Measurements from ENCODE around the gene DACH1. TPM values are rescaled to one million over a fixed set of nuclear protein-coding genes. Genes with fewer than 3 reads are reported as not detected.

DACH1 gene
- total and polyA plus RNA-seq, 2 of the 8 experiments (the other 6 are each of a cell fraction or from before 2014, with no cell fraction given): 0.12 to 0.67 TPM

GRCh38 chr13:71645467-71645866 lies 221.5 kb downstream of the DACH1 start (continued):
- TF ChIP-seq SIRT6 (IDR thresholded peaks at IDR 0.05; ENCODE audit: low read length) (no peak), SIX5 (IDR thresholded peaks at IDR 0.05; ENCODE audit: low read depth, low read length) (no peak), CTBP2 (IDR thresholded peaks at IDR 0.05; ENCODE audit: borderline replicate concordance, insufficient read depth, insufficient read length, low read length) (no peak), CEBPB (IDR thresholded peaks at IDR 0.05; ENCODE audit: low read depth, low read length) (no peak), SAP30 (IDR thresholded peaks at IDR 0.05; ENCODE audit: insufficient read depth, insufficient replicate concordance, low read length) (no peak), TBP (IDR thresholded peaks at IDR 0.05; ENCODE audit: low read depth, low read length) (no peak), CBX8 (IDR thresholded peaks at IDR 0.05; ENCODE audit: borderline replicate concordance, low read depth, low read length) (no peak)

Measured in H1 (cell line).